CD14-positive monocyte (primary cell): Measurements from ENCODE around the gene CYB5RL. TPM values are rescaled to one million over a fixed set of nuclear protein-coding genes. Genes with fewer than 3 reads are reported as not detected.

Experiments
- DNase-seq, 3 donors: peaks; one replicate each; pipeline ENCODE4 v3.0.0-alpha.2; 2011 to 2022
- H2AFZ ChIP-seq: 2 replicates; pipeline ENCODE4 v1.6.0; 2012; ENCODE audit warnings: mild to moderate bottlenecking, low read depth, low read length, inconsistent platforms; ENCODE audit not compliant: insufficient read depth, poor library complexity, severe bottlenecking
- H3K27ac ChIP-seq, 2 donors: 1 replicate in 1 of 2; 2 replicates in 1 of 2; pipeline ENCODE4 v1.5.1; 2012 to 2013; ENCODE audit warnings: low read length in 2 of 2, control low read depth in 1 of 2, inconsistent platforms in 1 of 2, low read depth in 1 of 2, mild to moderate bottlenecking in 1 of 2
- H3K27me3 ChIP-seq, 2 donors: one replicate each; pipeline versions ENCODE4 v1.6.0 to v1.6.1; 2011 to 2013; ENCODE audit warnings: low read length in 2 of 2; ENCODE audit not compliant: control insufficient read depth in 2 of 2, insufficient read depth in 2 of 2
- H3K36me3 ChIP-seq, 2 donors: replicated peaks in 1 of 2; 1 replicate in 1 of 2; 2 replicates in 1 of 2; pipeline versions ENCODE4 v1.5.1 to v1.6.1; 2012 to 2013; ENCODE audit warnings: low read length in 2 of 2, control low read depth in 1 of 2, inconsistent platforms in 1 of 2, mild to moderate bottlenecking in 1 of 2; ENCODE audit not compliant: insufficient read depth in 2 of 2, control insufficient read depth in 1 of 2
- H3K4me1 ChIP-seq, 2 donors: 1 replicate in 1 of 2; 2 replicates in 1 of 2; pipeline versions ENCODE4 v1.5.1 to v1.6.1; 2012 to 2013; ENCODE audit warnings: low read length in 2 of 2, control low read depth in 1 of 2, inconsistent platforms in 1 of 2, mild to moderate bottlenecking in 1 of 2, moderate library complexity in 1 of 2; ENCODE audit not compliant: insufficient read depth in 2 of 2, control insufficient read depth in 1 of 2
- H3K4me2 ChIP-seq: replicated peaks from 2 replicates; pipeline ENCODE3; 2012; ENCODE audit warnings: low read length, moderate library complexity, mild to moderate bottlenecking; ENCODE audit not compliant: poor library complexity, severe bottlenecking; ENCODE audit errors: extremely low read depth
- H3K4me3 ChIP-seq, 3 experiments: fragments of 200-600 bp in 1 of 3; sonication (generic) in 1 of 3; replicated peaks in 1 of 3; 1 replicate in 2 of 3; 2 replicates in 1 of 3; pipeline ENCODE4 v1.5.1; 2011 to 2013; ENCODE audit warnings: low read length in 3 of 3, mild to moderate bottlenecking in 3 of 3, control low read depth in 2 of 3, low read depth in 2 of 3, inconsistent platforms in 1 of 3, moderate library complexity in 1 of 3
- H3K79me2 ChIP-seq: 2 replicates; pipeline ENCODE4 v1.6.0; 2012; ENCODE audit warnings: mild to moderate bottlenecking, control low read depth, inconsistent platforms, low read length, moderate library complexity; ENCODE audit not compliant: insufficient read depth
- H3K9ac ChIP-seq: 2 replicates; pipeline ENCODE4 v1.6.0; 2017; ENCODE audit warnings: low read length, mild to moderate bottlenecking; ENCODE audit not compliant: insufficient read depth, poor library complexity, severe bottlenecking
- H3K9me3 ChIP-seq, 2 donors: replicated peaks in 1 of 2; 1 replicate in 1 of 2; 2 replicates in 1 of 2; pipeline versions ENCODE4 v1.5.1 to v1.6.1; 2012 to 2013; ENCODE audit warnings: low read length in 2 of 2, control low read depth in 1 of 2; ENCODE audit not compliant: control insufficient read depth in 1 of 2, insufficient read depth in 1 of 2
- H4K20me1 ChIP-seq: 2 replicates; pipeline ENCODE4 v1.6.0; 2012; ENCODE audit warnings: mild to moderate bottlenecking, low read length, control low read depth, moderate library complexity; ENCODE audit not compliant: insufficient read depth
- H3K27ac Mint-ChIP-seq, 7 donors: one replicate each; pipeline ENCODE4 v1.8.0; 2020; ENCODE audit warnings: mild to moderate bottlenecking in 7 of 7, mixed read lengths in 7 of 7, moderate library complexity in 6 of 7, inconsistent platforms in 2 of 7
- H3K27me3 Mint-ChIP-seq, 3 donors: one replicate each; pipeline ENCODE4 v1.8.0; 2021 to 2022; ENCODE audit warnings: low read depth in 3 of 3, mild to moderate bottlenecking in 3 of 3, mixed read lengths in 3 of 3, moderate library complexity in 3 of 3, inconsistent platforms in 1 of 3
- H3K36me3 Mint-ChIP-seq, 2 donors: one replicate each; pipeline ENCODE4 v1.8.0; 2020; ENCODE audit warnings: mixed read lengths in 2 of 2, inconsistent platforms in 1 of 2, mild to moderate bottlenecking in 1 of 2
- H3K4me1 Mint-ChIP-seq: one replicate; pipeline ENCODE4 v1.8.0; 2020; ENCODE audit warnings: mild to moderate bottlenecking, mixed read lengths
- H3K4me3 Mint-ChIP-seq, 2 donors: one replicate each; pipeline ENCODE4 v1.8.0; 2020; ENCODE audit warnings: mild to moderate bottlenecking in 2 of 2, mixed read lengths in 2 of 2, moderate library complexity in 1 of 2
- H3K9me3 Mint-ChIP-seq, 7 donors: one replicate each; pipeline ENCODE4 v1.8.0; 2020 to 2022; ENCODE audit warnings: mixed read lengths in 7 of 7, mild to moderate bottlenecking in 6 of 7, moderate library complexity in 6 of 7, inconsistent platforms in 2 of 7
- CTCF ChIP-seq: fragments of 200-600 bp; IDR thresholded peaks from one replicate; pipeline ENCODE4 v1.8.0; 2022; ENCODE audit warnings: antibody characterized with exemption, mild to moderate bottlenecking
- WGBS: methylation state at CpG from one replicate; pipeline ENCODE4 v1.1.5; 2013; ENCODE audit warnings: missing lambda C conversion rate; ENCODE audit not compliant: insufficient coverage; 5-methylcytosine and 5-hydroxymethylcytosine counted together
- intact Hi-C, 2 donors: fragments of 100-400 bp; cut with micrococcal nuclease; formaldehyde crosslinking; loops; one replicate each; pipeline versions ENCODE4 v1.15.0 to v1.15.1; 2023
- polyA plus RNA-seq, 3 donors: library from polyadenylated mRNA; depleted of rRNA in 1 of 3; unstranded in 2 of 3; stranded (reverse) in 1 of 3; fragments of 300-500 nt in 2 of 3; fragments of >200 nt in 1 of 3; fragmentation: Illumina TruSeq in 2 of 3; gene quantifications; 1 replicate in 2 of 3; 2 replicates in 1 of 3; pipeline ENCODE4 v1.2.3, GENCODE V29; 2012 to 2021

Gene CYB5RL
- polyA plus RNA-seq, 3 donors, result 0.76 to 3.9 (median 1.5) TPM

GRCh38 chr1:54178296-54179070 lies 21.3 kb downstream of the CYB5RL start:
- Mint-ChIP-seq H3K27ac (peak overlapping the region in 3 of 7 donors; percentile 19 to 26 (median 25)), H3K4me1 (peaks cover 2% of the 10 kb centered on the region), H3K4me3 (no peak overlapping the region), H3K36me3 (peaks cover 20 to 25% of the 10 kb centered on the region in 2 donors), H3K27me3 (peaks cover 0 to 3% (median 0%) of the 10 kb centered on the region in 3 donors), H3K9me3 (no peaks in the 10 kb centered on the region)
- no peak overlapping the region for H3K27ac ChIP-seq
- intact Hi-C loops, result no loop called here
- no peak overlapping the region for H3K9ac ChIP-seq
- no peaks in the 10 kb centered on the region for H3K4me1 ChIP-seq
- no peaks in the 10 kb centered on the region for H3K9me3 ChIP-seq
- WGBS, result 100% methylated on average over 5 of the region's 9 CpGs
- TF ChIP-seq CTCF, result no peak
- no peak overlapping the region for H3K4me2 ChIP-seq
- H3K36me3 ChIP-seq, result peaks cover 15 to 16% of the 10 kb centered on the region in 2 donors
- no peak for DNase-seq
- H2AFZ ChIP-seq, result no peak overlapping the region
- H4K20me1 ChIP-seq, result no peaks in the 10 kb centered on the region
- no peak overlapping the region for H3K4me3 ChIP-seq
- no peaks in the 10 kb centered on the region for H3K79me2 ChIP-seq
- no peaks in the 10 kb centered on the region for H3K27me3 ChIP-seq

GRCh38 chr1:54177726-54178125 lies 22.1 kb downstream of the CYB5RL start:
- intact Hi-C loops, result no loop called here
- Histone ChIP-seq H2AFZ (no peak overlapping the region), H3K36me3 (peaks cover 16 to 17% of the 10 kb centered on the region in 2 donors), H3K27ac (no peak overlapping the region), H3K27me3 (no peaks in the 10 kb centered on the region), H3K79me2 (no peaks in the 10 kb centered on the region), H3K4me3 (no peak overlapping the region), H4K20me1 (no peaks in the 10 kb centered on the region), H3K9me3 (no peaks in the 10 kb centered on the region), H3K4me2 (no peak overlapping the region), H3K4me1 (no peaks in the 10 kb centered on the region), H3K9ac (no peak overlapping the region)
- peaks cover 3% of the 10 kb centered on the region for H3K4me1 Mint-ChIP-seq
- H3K36me3 Mint-ChIP-seq, result peaks cover 14 to 25% of the 10 kb centered on the region in 2 donors
- no peak overlapping the region for H3K27ac Mint-ChIP-seq
- 96% methylated on average over 7 of the region's 8 CpGs for WGBS
- no peaks in the 10 kb centered on the region for H3K9me3 Mint-ChIP-seq
- DNase-seq, result no peak
- no peak for TF ChIP-seq CTCF
- H3K4me3 Mint-ChIP-seq, result no peak overlapping the region
- peaks cover 0 to 3% (median 0%) of the 10 kb centered on the region in 3 donors for H3K27me3 Mint-ChIP-seq
